NCI-H146 treated with DMSO at 0.1 percent for 48 hours (cell line): Measurements from ENCODE around the gene USP49.

ENCODE experiments used
- DNase-seq: peaks from one replicate; lab custom pipeline; 2025; ENCODE audit not compliant: unreplicated experiment; lab: John Stamatoyannopoulos, UW

USP49 gene

GRCh38 chr6:41759106-41759904, 135.9 kb downstream of the USP49 start:
- no peak for DNase-seq

- DNase-seq = no peak
Observed at GRCh38 chr6:41758641-41759035, 136.5 kb downstream of the USP49 start.

- DNase-seq = no peak
Observed at GRCh38 chr6:41757931-41758640, 137.1 kb downstream of the USP49 start.

- no peak for DNase-seq
Observed at GRCh38 chr6:41757271-41757670, 137.9 kb downstream of the USP49 start.

GRCh38 chr6:41756354-41756753, 138.8 kb downstream of the USP49 start:
- DNase-seq = no peak

- no peak for DNase-seq
Observed at GRCh38 chr6:41755895-41756294, 139.3 kb downstream of the USP49 start.

- no peak for DNase-seq
Observed at GRCh38 chr6:41750374-41750773, 144.8 kb downstream of the USP49 start.

- DNase-seq = no peak
Observed at GRCh38 chr6:41748542-41748941, 146.6 kb downstream of the USP49 start.

- no peak for DNase-seq
Observed at GRCh38 chr6:41748102-41748477, 147.1 kb downstream of the USP49 start.

- no peak for DNase-seq
Observed at GRCh38 chr6:41747256-41748101, 147.7 kb downstream of the USP49 start, which contains the start of gene PGC. TSS of gene PGC (minus strand) at chr6:41747397. CDS start at chr6:41747334, 63 bp downstream.

- DNase-seq = no peak
Observed at GRCh38 chr6:41746107-41746506, 149.1 kb downstream of the USP49 start.

- no peak for DNase-seq
Observed at GRCh38 chr6:41744236-41744787, 150.9 kb downstream of the USP49 start.

- no peak for DNase-seq
Observed at GRCh38 chr6:41743406-41744235, 151.6 kb downstream of the USP49 start.

GRCh38 chr6:41741625-41742490, 153.3 kb downstream of the USP49 start:
- no peak for DNase-seq

GRCh38 chr6:41740366-41741162, 154.6 kb downstream of the USP49 start:
- DNase-seq = no peak
